Fibroblast of peridontal ligament (primary cell): ENCODE data around the gene EEPD1.
A peak's percentile ranks its signal among the peaks of the same experiment; 100 is the strongest.

Source experiments
- DNase-seq: peaks from one replicate; pipeline ENCODE4 v3.0.0-alpha.2; 2010; ENCODE audit errors: extremely low read depth

The EEPD1 gene

DNA sequence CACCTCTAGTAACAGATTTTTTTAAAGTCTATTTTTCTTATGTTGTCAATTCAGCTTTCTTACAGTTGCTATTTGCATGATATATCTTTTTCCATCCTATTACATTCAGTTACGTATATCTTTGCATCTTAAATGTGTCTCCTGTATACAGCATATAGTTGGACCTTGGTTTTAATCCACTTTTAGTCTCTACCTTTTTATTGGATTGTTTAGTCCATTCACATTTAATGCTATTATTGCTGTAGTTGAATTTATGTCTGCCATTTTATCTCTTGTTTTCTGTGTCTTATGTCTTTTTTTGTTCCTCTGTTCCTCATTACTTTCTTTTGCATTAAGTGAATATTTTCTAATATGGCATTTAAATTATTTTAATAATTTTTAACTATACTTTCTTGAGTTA, 100.6 kb downstream of the EEPD1 start:
- no peak for DNase-seq

DNA sequence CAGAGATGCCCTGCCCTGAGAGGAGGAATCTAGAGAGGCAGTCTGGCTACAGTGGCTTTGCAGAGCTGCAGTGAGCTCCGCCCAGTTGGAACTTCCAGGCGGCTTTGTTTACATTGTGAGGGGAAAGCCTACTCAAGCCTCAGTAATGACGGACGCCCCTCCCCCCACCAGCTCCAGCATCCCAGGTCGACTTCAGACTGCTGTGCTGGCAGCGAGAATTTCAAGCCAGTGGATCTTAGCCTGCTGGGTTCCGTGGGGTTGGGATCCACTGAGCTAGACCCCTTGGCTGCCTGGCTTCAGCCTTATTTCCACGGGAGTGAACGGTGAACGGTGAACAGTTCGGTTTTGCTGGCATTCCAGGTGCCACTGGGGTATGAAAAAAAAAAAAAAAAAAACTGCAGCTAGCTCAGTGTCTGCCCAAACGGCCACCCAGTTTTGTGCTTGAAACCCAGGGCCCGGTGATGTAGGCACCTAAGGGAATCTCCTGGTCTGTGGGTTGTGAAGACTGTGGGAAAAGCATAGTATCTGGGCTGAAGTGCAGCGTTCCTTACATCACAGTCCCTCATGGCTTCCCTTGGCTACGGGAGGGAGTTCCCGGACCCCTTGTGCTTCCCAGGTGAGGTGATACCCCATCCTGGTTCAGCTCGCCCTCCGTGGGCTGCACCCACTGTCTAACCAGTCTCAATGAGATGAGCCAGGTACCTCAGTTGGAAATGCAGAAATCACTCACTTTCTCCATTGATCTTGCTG, 105.6 kb downstream of the EEPD1 start:
- DNase-seq: peak; percentile 78

DNA sequence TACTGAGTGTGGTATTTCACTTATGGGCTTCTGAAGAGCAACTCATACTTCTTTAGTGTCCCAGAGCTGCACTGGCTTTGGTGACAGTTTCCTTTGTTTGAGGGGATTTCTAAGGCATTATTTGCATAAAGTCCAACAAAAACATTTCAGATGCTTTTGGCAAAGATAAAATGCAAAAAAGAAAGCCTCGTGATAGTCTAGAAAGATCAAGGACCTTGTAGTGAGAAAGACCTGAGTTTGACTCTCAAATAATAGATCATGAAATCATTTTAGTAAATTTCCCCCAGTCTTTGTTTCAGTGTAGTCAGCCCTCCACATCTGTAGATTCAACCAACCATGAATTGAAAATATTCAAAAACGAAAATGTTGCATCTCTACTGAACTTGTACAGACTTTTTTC, 107.4 kb downstream of the EEPD1 start:
- no peak for DNase-seq

DNA sequence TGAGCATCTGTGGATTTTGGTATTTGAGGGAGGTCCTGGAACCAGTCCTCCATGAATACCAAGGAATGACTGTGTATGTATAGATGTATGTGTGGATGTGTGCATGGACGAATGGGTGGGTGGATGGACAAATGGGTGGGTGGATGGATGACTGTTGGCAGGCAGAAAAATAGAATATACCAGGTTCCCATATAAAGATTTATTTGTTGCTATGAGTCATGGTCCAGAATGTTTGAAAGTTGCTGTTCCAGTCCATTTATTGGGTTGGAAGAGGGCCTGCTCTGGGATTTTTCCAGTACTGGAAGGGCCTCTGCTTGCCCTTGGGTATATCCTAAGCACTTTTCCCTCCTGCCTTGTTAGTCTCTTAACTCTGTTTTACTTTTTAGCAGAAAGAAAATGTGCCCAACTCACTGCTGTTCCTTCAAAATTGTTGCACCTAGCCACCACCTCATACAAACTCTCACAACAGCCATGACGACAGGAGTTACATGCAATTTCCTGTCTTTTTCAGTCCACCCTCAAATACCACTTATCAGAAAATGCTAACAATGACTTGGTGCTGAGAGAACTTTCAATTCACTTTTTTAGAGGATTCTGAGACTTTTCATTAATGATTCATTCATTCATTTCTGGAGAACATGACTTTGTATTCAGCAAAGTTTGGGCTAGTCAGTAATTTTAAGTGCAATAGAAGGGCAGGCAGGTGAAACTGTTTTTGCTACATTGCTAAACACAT, 108.1 kb downstream of the EEPD1 start:
- DNase-seq: peak; percentile 52

DNA sequence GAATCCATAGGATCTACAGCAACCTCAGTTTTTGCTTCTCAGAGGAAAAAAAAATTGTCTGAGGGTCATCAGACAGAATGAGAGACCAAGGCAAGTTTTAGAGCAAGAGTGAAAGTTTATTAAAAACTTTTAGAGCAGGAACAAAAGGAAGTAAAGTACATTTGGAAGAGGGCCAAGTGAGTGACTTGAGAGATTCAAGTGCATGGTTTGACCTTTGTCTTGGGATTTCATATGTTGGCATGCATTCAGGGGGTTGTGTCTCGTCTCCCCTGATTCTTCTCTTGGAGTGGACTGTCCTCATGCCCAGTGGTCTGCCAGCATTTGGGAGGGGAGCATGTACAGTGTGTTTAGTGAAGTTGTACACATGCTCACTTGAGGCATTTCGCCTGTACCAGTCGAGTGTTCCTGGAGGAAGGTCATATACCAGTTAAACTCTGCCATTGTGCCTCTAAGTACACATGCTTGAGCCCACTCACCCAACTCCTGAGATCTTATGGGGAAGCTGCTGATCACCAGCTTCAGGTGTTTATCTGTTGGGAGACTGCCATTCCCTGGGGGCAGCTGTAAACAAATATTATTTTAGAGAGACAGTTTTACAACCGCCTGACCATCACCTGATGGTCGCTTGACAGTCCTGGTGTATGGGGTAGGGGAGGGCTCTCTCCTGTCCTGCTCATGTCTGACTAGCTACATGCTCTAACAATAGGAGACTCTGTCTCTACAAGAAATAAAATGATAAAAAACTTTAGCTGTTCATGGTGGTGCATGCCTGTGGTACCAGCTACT, 109.4 kb downstream of the EEPD1 start:
- DNase-seq: no peak

DNA sequence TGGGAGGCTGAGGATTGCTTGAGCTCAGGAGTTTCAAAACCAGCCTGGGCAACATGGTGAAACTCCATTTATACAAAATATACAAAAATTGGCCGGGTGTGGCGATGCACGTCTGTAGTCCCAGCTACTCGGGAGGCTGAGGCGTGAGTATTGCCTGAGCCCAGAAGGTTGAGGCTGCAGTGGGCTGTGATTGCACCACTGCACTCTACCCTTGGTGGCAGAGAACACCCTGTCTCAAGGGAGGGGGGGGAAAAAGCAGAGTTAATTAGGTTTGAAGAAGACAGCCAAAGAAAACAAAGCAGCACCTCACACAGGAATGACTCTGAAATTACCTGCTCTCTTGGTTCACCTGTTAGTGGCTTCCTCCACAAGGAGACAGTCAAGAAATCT, 110.0 kb downstream of the EEPD1 start:
- no peak for DNase-seq

DNA sequence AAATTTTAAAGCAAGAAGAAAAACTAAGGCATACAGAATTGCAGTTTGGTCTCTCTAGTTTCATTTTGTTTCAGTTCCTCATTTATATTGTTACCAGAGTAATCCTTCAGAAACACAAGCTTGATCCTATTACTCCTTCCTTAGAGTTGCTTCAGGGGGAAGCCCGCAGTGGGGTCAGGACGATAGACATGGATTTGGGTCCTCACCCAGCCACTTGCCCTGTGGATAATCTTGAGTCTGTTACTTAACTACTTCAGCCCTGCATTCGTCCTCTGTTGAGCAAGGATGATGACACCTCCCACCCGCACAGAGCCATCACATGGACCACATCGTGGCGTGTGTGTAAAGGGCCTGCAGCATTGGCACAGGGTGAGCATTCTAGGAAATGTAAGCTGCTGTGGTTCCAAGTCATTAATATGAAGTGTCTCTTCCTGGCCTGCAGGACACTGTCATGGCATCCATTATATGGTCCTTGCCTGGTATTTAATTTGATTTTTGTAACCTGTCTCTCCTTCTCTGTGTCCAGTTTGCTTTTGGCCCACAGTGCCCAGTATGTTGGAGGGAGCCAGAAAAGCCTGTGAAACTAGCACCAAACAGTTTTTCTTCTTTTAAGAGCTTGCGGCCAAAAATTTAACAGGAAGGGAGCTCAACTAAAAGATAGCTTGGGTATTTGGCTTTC, 111.2 kb downstream of the EEPD1 start:
- no peak for DNase-seq

DNA sequence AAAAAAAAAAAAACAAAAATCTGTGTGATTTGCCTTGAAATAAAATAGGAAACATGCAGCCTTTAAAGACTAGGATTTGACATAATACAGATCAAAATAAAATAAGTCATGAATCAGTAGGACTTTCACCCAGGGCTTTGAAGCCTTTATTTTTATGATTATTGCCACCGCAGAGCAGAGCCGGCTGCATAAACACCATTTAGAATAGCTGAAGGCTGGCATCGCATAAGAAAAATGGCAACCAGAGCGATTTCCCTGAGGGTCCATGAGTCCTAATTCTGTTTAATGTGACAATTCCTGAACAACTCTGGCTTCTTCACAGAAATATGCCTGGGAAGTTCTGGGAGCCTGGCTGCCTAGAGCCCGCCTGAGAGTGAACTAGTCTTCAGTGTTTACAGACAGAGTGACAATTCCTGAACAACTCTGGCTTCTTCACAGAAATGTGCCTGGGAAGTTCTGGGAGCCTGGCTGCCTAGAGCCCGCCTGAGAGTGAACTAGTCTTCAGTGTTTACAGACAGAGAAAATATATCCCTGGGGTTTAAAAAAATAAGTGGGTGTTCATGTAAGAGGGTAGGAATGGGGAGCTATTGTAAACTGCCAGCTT, 112.0 kb downstream of the EEPD1 start:
- no peak for DNase-seq

DNA sequence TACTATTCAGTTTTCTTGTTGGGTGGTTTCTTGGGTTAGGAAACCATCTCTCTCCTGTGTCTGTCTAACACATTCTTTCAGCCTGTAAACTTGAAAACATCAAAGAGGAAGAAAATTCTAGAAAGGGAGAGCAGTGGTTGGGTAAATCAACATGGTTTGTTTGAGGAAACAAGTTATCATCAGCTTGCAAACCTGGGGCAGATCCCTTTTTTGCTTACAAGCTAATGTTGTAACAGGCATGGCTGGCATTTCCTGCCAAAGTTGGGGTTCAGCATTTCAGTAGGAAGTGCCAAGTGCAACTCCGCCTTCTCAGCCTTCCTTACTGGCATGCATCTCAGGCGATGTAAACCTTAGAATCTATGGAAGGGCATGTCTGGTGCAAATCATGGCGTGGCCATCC, 112.6 kb downstream of the EEPD1 start:
- DNase-seq: no peak

DNA sequence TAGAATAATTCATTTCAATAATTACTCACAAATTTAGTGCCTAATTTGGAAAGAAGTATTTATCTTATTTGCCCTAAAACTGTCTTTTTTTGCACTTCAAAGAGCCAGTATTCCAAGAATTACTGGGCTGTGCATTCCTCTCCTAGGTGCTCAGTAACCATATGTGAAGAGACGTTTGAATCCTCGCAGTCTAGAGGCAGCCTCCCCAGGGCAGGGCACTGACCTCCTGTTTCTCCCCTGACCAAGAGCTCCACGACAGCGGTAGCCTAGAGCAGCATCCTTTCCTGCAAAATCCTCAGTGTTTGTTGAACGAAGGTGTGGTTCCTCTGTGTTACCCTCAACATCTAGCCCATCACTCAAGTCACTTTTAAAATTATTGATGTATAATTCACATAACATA, 113.1 kb downstream of the EEPD1 start:
- no peak for DNase-seq

DNA sequence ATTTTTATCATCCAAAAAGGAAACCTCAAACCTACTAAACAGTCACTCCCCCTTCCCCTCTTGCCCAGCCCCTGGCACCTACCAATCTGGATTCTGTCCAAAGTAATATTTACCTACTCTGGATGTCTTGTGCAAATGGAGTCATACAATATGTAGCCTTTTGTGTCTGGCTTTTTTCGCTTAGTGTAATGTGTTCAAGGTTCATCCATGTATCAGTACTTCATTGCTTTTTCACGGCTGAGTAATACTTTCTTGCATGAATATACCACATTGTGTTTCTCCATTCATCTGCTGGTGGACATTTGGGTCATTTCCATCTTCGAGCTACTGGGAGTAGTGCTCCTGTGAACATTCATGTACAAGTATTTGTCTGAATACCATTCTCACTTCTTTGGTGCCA, 113.6 kb downstream of the EEPD1 start:
- DNase-seq: no peak

DNA sequence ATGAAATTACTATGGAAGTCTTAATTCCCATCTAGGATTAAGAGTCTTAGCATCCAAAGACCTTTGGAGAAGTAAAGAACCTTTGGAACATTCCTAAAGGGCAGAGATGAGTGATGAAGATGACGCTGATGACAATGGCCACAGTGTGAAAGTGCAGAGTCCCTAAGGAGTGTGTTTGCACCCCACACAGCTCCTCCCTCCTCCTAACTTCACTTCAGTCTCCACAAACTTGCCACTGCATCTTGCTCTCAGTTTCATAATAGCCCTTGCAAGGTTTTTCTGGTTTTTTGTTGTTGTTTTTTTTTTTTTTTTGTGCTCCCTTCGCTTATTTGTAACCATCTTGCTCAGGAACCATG, 119.1 kb downstream of the EEPD1 start:
- DNase-seq: no peak

DNA sequence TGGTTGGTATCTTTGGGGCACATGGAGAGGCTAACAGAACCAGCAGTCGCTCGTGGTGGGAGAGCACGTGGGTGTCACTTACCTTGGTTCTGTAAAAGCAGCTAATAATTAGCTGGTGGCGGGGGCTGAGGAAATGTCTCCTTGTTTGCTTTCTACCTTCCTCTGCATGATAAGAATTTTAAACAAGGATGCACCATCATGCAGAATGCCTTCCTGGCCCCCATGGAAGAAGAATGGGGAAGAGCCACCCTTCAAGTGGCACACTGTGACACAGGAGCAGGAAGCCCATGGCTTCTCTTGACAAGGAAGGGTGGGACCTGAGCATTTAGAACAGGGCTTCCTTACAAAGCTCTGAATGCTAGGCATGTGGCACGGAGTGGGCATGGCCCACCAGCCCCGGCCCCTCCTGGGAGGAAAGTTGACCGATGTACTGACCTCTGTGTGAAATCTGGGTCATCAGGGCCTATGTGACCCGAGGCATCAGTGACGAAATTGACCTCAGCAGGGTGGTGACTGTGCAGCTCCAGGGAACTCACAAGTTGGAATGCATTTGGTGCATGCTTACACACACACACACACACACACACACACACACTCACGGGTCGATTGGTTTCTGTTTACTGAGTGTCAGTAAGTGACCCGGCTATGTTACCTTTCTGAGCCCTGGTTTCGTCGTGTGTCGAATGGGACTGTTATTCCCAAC, 119.7 kb downstream of the EEPD1 start:
- no peak for DNase-seq

DNA sequence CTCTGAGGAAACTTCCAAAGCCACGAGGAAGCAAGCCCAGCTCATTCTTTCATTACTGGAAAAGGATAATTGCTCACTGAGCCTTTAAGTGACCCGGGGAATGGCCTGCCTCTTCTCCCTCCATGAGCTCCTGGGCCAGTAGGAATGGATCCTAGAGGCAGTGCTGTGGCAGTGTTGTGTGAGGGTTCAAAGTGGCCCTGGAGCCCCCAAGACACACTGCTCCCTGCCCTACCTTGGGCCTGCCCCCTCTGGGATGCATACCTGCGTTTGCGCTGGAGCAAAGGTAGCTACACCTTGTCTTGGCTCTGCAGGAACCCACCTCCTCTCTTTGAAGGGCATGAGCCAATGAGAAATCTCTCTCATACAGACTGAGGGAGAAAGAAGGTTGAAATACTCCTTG, 120.8 kb downstream of the EEPD1 start:
- DNase-seq: no peak

DNA sequence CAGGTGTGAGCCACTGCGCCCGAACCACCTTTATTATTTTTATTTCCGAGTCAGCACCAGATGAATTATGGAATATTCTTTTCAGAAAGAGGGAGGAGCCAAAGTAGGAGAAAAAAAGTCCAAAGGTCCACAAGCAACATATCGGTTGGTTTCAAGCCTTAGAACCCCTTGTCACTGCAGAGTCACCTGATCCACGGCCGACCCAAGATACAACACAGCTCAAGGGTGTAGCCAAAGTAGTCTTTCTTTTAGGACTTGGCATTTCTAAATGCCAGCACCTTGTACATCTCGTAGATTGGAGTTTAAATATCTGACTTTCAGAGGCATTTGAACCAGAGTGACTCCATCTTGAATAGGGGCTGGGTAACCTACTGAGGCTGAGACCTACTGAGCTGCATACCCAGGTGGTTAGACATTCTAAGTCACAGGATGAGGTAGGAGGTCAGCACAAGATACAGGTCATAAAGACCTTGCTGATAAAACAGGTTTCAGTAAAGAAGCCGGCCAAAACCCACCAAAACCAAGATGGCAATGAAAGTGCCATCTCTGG, 122.8 kb downstream of the EEPD1 start:
- DNase-seq: no peak

DNA sequence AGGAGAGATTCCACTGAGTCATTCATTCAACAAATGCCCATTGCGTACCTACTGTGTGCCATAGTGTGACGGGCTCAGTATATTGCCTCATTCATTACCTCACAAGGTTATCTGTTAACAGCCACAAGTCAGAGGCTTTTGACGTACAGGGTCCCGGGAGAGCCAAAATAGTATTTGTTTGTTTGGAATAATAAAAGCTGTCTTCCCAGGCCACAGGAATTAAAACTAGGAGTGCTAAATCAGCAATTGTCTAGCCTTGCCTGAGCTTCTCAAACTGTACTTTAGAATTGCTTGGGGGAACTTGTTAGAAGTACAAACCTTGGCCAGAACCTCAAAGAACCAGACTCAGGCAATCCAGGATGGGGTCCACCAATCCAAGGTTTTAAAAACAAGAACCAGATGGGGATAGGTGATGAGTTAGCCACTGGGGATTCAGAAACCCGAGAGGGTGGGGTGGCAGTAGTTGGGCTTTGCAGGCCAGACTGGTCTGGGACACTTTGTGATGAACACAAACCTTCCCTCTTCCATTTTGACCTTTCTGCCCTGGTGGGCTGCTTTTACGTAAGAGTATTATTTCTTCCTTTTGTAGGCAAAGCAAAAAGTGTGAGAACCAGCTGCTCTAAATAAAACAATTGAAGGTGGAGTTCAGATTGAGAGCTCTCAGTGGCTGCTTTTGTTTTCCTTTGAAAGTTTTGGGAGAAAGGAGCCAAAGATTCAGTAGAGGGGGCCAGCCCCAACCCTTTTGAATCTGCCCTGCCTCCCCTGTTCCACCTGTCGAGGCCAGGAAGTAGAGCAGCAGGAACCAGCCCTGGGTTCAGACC, 123.6 kb downstream of the EEPD1 start:
- no peak for DNase-seq

DNA sequence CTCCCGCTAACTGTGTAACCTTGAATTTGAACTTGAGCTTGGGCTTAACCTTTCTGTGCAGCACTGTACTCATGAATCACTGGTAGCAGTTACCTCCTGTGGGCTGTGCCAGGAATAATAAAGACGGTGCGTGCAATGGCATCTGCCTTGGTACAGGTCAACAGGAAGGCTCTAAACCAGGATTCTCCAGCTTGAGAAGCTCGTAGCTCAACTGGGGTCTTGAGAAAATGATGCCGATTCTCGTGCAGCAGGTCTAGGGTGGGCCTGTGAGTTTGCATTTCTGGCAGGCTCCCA, 124.1 kb downstream of the EEPD1 start:
- no peak for DNase-seq

DNA sequence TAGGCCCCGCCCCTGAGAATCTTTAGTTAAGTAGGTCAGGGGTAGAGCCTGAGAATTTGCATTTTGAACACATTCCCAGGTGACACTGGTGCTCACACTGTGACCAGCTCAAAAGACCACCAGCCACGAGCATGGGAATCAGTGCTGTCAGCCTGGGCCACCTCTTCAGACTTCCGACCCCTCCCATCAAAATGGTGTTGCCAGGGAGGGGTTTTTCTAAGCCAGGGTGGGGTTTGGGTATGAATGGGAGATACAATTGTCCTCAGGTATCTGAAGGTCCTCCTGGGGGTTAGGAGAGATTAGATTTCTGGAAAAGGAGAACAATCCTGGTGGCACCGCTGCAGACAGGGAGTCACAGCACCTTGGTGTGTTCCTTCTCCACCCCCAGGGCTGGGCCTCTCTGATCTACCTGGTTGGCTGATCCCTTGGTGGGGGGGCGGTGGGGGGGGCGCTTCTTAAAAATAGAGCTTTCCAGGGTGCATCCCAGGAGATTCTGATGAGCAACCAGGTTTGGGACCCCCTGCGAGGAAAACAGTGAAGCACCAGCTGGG, 125.1 kb downstream of the EEPD1 start:
- DNase-seq: no peak

DNA sequence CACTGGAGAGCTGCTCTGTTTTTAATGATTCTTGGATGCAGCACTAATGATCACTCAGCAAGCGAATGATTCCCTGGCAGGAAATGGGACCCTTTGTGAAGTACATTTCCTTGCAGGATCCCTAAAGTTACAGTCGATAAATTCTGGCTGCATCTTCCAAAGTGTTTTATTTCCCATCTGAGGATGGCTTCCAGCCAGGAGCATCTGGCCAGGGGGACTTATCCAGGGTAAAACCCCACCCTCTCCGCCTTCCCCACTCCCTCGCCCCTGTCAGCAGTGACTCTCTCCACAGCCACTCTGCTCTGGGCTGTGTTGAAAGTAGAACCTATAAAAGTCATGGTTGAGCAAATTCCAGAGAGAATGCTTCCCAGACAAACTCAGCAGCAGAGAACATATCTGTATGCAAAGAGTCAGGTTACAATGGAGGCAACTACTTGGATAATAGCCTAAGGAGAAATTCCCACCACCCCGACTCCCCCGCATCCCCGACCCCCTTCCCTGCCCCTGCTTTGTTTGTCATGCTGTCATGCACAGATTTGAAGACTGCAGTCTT, 125.6 kb downstream of the EEPD1 start:
- DNase-seq: peak; percentile 63
